Measurements from ENCODE around the gene LAIR2.

DNA sequence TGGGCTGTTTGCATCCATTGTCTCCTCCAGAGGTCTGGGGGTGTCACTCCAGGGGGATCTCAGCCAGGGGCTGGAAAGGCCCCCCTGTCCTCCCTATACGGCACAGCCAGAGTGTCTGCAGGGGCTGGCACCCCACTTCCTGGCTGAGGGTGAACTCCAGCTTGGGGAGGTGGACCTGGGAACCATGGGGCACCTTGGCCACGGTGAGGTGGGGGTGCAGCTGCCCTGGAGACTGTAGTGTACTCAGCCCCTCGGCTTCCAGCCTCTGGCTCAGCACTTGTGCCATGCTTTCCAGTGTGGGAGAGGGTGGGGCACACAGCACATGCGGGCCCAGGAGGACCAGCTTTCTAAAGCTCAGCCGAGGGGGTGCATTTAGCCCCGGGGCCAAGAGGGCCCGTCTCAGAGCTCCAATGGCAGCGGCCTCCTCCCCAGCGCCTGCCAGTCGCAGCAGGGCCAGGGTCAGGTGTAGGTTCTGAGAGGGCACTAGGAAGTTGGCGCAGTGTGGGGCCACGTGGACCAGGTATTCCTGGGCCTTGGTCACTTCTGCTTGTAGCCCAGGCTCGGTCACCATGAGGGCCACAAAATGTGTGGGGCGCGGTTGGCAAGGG, 40.5 kb upstream of the LAIR2 start:
- TF ChIP-seq, protein P1, sequence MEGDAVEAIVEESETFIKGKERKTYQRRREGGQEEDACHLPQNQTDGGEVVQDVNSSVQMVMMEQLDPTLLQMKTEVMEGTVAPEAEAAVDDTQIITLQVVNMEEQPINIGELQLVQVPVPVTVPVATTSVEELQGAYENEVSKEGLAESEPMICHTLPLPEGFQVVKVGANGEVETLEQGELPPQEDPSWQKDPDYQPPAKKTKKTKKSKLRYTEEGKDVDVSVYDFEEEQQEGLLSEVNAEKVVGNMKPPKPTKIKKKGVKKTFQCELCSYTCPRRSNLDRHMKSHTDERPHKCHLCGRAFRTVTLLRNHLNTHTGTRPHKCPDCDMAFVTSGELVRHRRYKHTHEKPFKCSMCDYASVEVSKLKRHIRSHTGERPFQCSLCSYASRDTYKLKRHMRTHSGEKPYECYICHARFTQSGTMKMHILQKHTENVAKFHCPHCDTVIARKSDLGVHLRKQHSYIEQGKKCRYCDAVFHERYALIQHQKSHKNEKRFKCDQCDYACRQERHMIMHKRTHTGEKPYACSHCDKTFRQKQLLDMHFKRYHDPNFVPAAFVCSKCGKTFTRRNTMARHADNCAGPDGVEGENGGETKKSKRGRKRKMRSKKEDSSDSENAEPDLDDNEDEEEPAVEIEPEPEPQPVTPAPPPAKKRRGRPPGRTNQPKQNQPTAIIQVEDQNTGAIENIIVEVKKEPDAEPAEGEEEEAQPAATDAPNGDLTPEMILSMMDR (conservative IDR thresholded peaks at IDR 0.05 in 1 of 2, IDR thresholded peaks at IDR 0.05 in 1 of 2; ENCODE audit: low read depth in 1 of 2, low read length in 2 of 2), result no peak
- TF ChIP-seq EZH2 (IDR thresholded peaks at IDR 0.05; ENCODE audit: low read length, missing control alignments), result no peak
